ENCODE results near the gene GPR137B. TPM values are rescaled to one million over a fixed set of nuclear protein-coding genes. Genes with fewer than 3 reads are reported as not detected.

GPR137B gene
- total RNA-seq, 1 donor from 2014 or later = 16.0 TPM

DNA sequence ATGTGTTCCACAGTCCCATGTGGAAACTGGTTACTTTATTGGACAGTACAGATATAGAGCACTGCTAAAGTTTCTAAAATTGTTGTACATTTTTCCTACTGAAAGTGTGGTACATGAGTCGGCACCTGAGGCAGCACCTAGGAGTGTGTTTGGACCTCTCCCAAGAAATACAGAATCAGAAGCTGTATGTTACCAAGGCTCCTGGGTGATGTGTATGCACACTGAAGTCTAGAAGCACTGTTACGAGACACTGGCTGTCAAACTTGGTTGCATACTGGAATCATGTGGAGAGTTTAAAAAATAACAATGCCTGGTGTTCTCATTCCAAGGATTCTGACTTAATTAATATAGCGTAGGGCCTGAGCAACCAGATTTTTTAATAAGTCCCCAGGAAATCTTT, 92.8 kb downstream of the GPR137B start:
- TF ChIP-seq, protein P1, sequence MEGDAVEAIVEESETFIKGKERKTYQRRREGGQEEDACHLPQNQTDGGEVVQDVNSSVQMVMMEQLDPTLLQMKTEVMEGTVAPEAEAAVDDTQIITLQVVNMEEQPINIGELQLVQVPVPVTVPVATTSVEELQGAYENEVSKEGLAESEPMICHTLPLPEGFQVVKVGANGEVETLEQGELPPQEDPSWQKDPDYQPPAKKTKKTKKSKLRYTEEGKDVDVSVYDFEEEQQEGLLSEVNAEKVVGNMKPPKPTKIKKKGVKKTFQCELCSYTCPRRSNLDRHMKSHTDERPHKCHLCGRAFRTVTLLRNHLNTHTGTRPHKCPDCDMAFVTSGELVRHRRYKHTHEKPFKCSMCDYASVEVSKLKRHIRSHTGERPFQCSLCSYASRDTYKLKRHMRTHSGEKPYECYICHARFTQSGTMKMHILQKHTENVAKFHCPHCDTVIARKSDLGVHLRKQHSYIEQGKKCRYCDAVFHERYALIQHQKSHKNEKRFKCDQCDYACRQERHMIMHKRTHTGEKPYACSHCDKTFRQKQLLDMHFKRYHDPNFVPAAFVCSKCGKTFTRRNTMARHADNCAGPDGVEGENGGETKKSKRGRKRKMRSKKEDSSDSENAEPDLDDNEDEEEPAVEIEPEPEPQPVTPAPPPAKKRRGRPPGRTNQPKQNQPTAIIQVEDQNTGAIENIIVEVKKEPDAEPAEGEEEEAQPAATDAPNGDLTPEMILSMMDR (conservative IDR thresholded peaks at IDR 0.05) = no peak
- Mint-ChIP-seq H3K27me3 (no peaks in the 10 kb centered on the region), H3K4me3 (no peak overlapping the region), H3K36me3 (peaks cover 8% of the 10 kb centered on the region), H3K9me3 (no peaks in the 10 kb centered on the region), H3K4me1 (ENCODE audit: unreplicated experiment) (peaks cover 3% of the 10 kb centered on the region), H3K27ac (no peak overlapping the region)
- no peak for DNase-seq (ENCODE audit: extremely low spot score, unreplicated experiment)

DNA sequence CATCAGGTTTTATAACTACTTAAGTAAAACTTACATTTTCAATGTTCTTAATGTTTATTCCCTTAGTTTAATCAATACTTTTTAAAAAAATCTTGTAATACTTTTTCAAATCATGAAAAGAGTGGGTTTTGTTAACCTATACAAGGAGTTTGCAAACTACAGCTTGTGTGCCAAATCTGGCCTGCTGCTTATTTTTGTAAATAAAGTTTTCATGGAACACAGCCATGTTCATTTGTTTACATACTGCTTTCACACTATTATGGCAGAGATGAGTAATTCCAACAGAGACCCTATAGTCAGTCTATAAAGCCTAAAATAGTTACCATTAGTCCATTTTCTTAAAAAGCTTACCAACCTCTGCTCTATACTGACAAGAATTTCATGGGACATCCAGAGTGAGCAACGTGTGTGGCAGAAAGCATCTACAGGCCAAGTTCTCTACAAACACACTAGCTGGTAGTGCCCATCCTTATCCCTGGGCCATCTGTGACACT, 96.8 kb downstream of the GPR137B start:
- Mint-ChIP-seq H3K36me3 (peaks cover 4% of the 10 kb centered on the region), H3K27ac (no peak overlapping the region), H3K27me3 (no peaks in the 10 kb centered on the region), H3K4me3 (no peak overlapping the region), H3K9me3 (no peaks in the 10 kb centered on the region), H3K4me1 (ENCODE audit: unreplicated experiment) (peaks cover 3% of the 10 kb centered on the region)
- no peak for DNase-seq (ENCODE audit: extremely low spot score, unreplicated experiment)
- TF ChIP-seq, protein P1 (conservative IDR thresholded peaks at IDR 0.05) = no peak

DNA sequence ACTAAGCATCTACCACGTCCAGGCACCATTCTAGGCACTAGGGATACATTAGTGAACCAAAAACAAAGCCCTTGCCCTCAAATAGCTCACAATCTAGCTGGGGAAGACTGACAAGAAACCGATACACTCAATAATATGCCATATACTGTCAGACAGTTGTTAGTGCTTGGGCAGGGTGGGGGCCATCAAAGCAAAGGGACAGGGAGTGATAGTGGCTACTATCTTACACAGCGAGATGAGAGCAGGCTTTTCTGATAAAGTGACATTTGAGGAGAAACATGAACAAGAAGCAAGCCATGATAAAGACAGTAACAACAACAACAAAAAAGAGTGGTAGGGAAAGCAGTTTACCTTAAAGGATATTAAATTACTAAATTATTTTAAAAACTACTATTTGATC, 98.3 kb downstream of the GPR137B start:
- no peaks in the 10 kb centered on the region for H3K9me3 Mint-ChIP-seq
- H3K4me1 Mint-ChIP-seq (ENCODE audit: unreplicated experiment) = no peaks in the 10 kb centered on the region
- no peaks in the 10 kb centered on the region for H3K27me3 Mint-ChIP-seq
- no peak overlapping the region for H3K27ac Mint-ChIP-seq
- H3K4me3 Mint-ChIP-seq = no peak overlapping the region
- TF ChIP-seq, protein P1 (conservative IDR thresholded peaks at IDR 0.05) = no peak
- no peak for DNase-seq (ENCODE audit: extremely low spot score, unreplicated experiment)
- peaks cover 4% of the 10 kb centered on the region for H3K36me3 Mint-ChIP-seq

DNA sequence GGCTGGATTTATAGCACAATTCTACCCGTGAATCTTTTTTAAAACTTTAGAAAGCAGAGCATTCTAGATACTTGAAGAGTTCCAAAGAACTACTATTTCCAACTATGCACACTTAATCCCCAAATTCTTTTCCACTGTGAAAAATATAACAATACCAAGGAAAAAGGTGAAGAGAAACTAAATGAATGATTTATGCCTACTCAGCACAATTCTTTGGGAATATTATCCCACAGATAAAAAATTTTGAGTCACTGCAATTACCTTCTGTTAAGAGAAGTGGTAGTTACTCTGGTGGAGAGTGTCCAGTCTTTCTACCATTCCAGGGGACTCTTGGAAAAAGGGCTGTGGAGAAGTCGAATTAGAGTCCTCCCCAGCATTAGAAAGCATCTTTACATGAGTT, 100.2 kb downstream of the GPR137B start:
- H3K27ac Mint-ChIP-seq = no peak overlapping the region
- TF ChIP-seq, protein P1 (conservative IDR thresholded peaks at IDR 0.05) = no peak
- no peaks in the 10 kb centered on the region for H3K9me3 Mint-ChIP-seq
- no peaks in the 10 kb centered on the region for H3K4me1 Mint-ChIP-seq (ENCODE audit: unreplicated experiment)
- H3K4me3 Mint-ChIP-seq = no peak overlapping the region
- no peak for DNase-seq (ENCODE audit: extremely low spot score, unreplicated experiment)
- H3K36me3 Mint-ChIP-seq = peaks cover 4% of the 10 kb centered on the region
- no peaks in the 10 kb centered on the region for H3K27me3 Mint-ChIP-seq

DNA sequence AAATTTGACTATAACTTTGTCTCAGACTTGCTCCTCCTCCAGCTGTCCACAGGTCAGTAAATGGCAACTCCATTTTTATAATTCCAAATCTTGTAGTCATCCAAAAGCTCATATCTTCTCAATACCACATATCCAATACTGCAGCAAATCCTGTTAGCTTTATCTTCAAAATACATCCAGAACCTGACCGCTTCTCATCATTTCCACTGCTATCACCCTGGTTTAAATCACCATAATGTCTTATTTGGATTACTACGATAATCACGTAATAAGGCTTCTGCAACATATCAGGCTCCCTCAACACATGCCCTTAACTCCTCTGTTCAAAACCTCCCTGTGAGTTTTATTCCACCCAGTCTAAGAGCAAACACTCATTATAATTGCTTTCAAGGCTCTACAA, 104.9 kb downstream of the GPR137B start:
- no peak overlapping the region for H3K27ac Mint-ChIP-seq
- DNase-seq (ENCODE audit: extremely low spot score, unreplicated experiment) = no peak
- H3K27me3 Mint-ChIP-seq = no peaks in the 10 kb centered on the region
- no peaks in the 10 kb centered on the region for H3K9me3 Mint-ChIP-seq
- peaks cover 3% of the 10 kb centered on the region for H3K36me3 Mint-ChIP-seq
- TF ChIP-seq, protein P1 (conservative IDR thresholded peaks at IDR 0.05) = no peak
- no peak overlapping the region for H3K4me3 Mint-ChIP-seq
- H3K4me1 Mint-ChIP-seq (ENCODE audit: unreplicated experiment) = no peaks in the 10 kb centered on the region

DNA sequence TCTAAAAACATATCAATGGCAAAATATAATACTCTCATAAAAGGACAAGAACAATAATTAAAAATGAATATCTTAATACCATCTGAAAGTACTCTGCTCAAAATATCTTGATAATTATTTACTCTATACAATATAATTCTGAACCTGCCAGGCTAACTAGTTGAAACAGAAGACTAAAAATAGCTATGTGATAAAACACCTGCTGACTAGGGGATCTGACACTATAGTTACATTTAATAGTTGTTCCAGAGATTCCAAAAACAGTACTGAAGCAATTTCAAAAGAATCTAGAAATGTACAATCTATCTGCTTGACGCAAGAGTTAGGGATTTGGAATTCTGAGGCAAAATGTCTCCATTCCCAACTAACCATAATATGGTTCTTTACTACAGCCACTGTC, 109.2 kb downstream of the GPR137B start:
- Mint-ChIP-seq H3K4me3 (no peak overlapping the region), H3K27ac (no peak overlapping the region), H3K4me1 (ENCODE audit: unreplicated experiment) (no peaks in the 10 kb centered on the region), H3K36me3 (no peaks in the 10 kb centered on the region), H3K9me3 (no peaks in the 10 kb centered on the region), H3K27me3 (no peaks in the 10 kb centered on the region)
- no peak for DNase-seq (ENCODE audit: extremely low spot score, unreplicated experiment)
- TF ChIP-seq, protein P1 (conservative IDR thresholded peaks at IDR 0.05) = no peak

Measured in type B pancreatic cell (in vitro differentiated cells).